ENCODE results near the gene ARRB1. TPM values are rescaled to one million over a fixed set of nuclear protein-coding genes. Genes with fewer than 3 reads are reported as not detected.

The ARRB1 gene
- total and polyA plus RNA-seq, 3 donors from 2014 or later: 8.4 to 9.8 (median 8.5) TPM

- H3K27ac ChIP-seq: no peak overlapping the region
- H3K9me3 ChIP-seq: no peaks in the 10 kb centered on the region
- H3K27me3 ChIP-seq: no peaks in the 10 kb centered on the region
- intact Hi-C loops (cut with DNase I; ENCODE audit: low total_unique reads): no loop called here
- no peak for DNase-seq
- TF ChIP-seq POLR2A (IDR thresholded peaks at IDR 0.05) (no peak), CTCF (IDR thresholded peaks at IDR 0.05) (no peak)
- H3K4me3 ChIP-seq: no peak overlapping the region
- no peaks in the 10 kb centered on the region for H3K36me3 ChIP-seq (ENCODE audit: low read depth, missing control alignments)
- 65 to 74% methylated on average over 19 to 27 of the region's 27 CpGs for WGBS, 2 donors
- H3K4me1 ChIP-seq: no peaks in the 10 kb centered on the region
Measured at GRCh38 chr11:75267171-75267970, 84.1 kb downstream of the ARRB1 start.

- no peak for DNase-seq
- intact Hi-C loops (cut with DNase I; ENCODE audit: low total_unique reads): no loop called here
- no peaks in the 10 kb centered on the region for H3K9me3 ChIP-seq
- no peak overlapping the region for H3K27ac ChIP-seq
- no peak for TF ChIP-seq POLR2A (IDR thresholded peaks at IDR 0.05)
- TF ChIP-seq CTCF (IDR thresholded peaks at IDR 0.05): no peak
- WGBS, 2 donors: 68 to 78% methylated on average over 17 of the region's 17 CpGs
- no peak overlapping the region for H3K4me3 ChIP-seq
- H3K27me3 ChIP-seq: no peaks in the 10 kb centered on the region
- H3K36me3 ChIP-seq (ENCODE audit: low read depth, missing control alignments): no peaks in the 10 kb centered on the region
- no peaks in the 10 kb centered on the region for H3K4me1 ChIP-seq
Measured at GRCh38 chr11:75265851-75266531, 85.5 kb downstream of the ARRB1 start.

GRCh38 chr11:75264971-75265370 lies 86.5 kb downstream of the ARRB1 start:
- H3K4me1 ChIP-seq: peaks cover 6% of the 10 kb centered on the region
- H3K36me3 ChIP-seq (ENCODE audit: low read depth, missing control alignments): no peaks in the 10 kb centered on the region
- H3K27ac ChIP-seq: no peak overlapping the region
- H3K4me3 ChIP-seq: no peak overlapping the region
- 85 to 91% methylated on average over 6 of the region's 6 CpGs for WGBS, 2 donors
- no peaks in the 10 kb centered on the region for H3K27me3 ChIP-seq
- DNase-seq: no peak
- intact Hi-C loops (cut with DNase I; ENCODE audit: low total_unique reads): no loop called here
- TF ChIP-seq POLR2A (IDR thresholded peaks at IDR 0.05) (no peak), CTCF (IDR thresholded peaks at IDR 0.05) (no peak)
- no peaks in the 10 kb centered on the region for H3K9me3 ChIP-seq

- no peaks in the 10 kb centered on the region for H3K36me3 ChIP-seq (ENCODE audit: low read depth, missing control alignments)
- no peaks in the 10 kb centered on the region for H3K27me3 ChIP-seq
- no peak overlapping the region for H3K4me3 ChIP-seq
- H3K4me1 ChIP-seq: peaks cover 6% of the 10 kb centered on the region
- no peak for DNase-seq
- no peaks in the 10 kb centered on the region for H3K9me3 ChIP-seq
- TF ChIP-seq CTCF (IDR thresholded peaks at IDR 0.05) (no peak), POLR2A (IDR thresholded peaks at IDR 0.05) (no peak)
- intact Hi-C loops (cut with DNase I; ENCODE audit: low total_unique reads): no loop called here
- H3K27ac ChIP-seq: no peak overlapping the region
Measured at GRCh38 chr11:75264356-75264755, 87.1 kb downstream of the ARRB1 start.
